Measurements from ENCODE around the gene DARS1.

DARS1 gene

DNA sequence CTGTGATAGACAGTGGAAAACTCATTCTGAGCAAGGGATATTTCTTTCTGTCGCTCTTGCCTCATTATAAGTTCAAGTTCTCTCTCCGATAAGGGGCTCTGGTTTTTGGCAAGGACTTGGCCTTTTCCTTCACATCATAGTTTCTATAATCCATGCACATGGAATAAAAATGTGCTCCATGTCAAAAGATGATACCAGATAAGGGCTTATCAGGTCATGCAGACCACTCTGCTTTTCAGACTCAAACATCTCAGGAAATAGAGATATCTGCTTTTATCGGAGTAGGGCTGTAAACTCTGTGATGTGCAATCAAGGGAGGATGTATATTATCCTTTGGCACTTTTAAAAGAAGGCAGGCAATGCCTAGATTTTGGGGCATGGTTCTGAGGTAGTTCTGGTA lies 45.0 kb upstream of the DARS1 start:
- WGBS (ENCODE audit: extremely low coverage, insufficient coverage, low lambda C conversion rate), result no CpG with 5 or more reads among the region's 3 CpGs
- H3K18ac ChIP-seq (ENCODE audit: low read length), result no peak overlapping the region
- DNase-seq, result no peak

DNA sequence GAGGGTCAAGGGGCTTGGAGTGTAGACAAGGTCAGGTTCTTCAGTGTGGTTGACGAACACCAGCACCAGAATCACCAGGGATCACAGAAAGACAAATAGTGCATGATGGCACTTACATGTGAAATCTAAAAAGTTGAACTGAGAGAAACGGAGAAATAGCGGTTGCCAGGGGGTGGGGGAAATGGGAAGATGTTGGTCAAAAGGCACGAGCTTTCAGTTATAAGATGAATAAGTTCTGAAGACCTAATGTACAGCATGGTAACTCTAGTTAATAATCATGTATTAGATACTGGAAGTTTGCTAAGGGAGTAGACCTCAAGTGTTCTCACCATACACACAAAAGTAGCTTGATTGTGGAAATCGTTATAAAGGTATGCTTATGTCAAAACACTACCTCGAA lies 43.7 kb upstream of the DARS1 start:
- WGBS (ENCODE audit: extremely low coverage, insufficient coverage, low lambda C conversion rate), result no CpG with 5 or more reads among the region's 6 CpGs
- no peak overlapping the region for H3K18ac ChIP-seq (ENCODE audit: low read length)
- DNase-seq, result no peak
- no peaks in the 10 kb centered on the region for H3K79me1 ChIP-seq (ENCODE audit: low read length)
- H3K27me3 ChIP-seq (ENCODE audit: insufficient read depth, low read length, poor library complexity), result no peaks in the 10 kb centered on the region
- H3K4ac ChIP-seq (ENCODE audit: low read depth, low read length), result no peak overlapping the region
- no peak overlapping the region for H3K4me2 ChIP-seq (ENCODE audit: low read length)
- no peak overlapping the region for H2BK120ac ChIP-seq (ENCODE audit: low read depth, low read length)
- H2BK15ac ChIP-seq (replicated peaks; ENCODE audit: low read depth), result no peak overlapping the region
- H3K36me3 ChIP-seq (ENCODE audit: control insufficient read depth, insufficient read depth, low read length), result no peaks in the 10 kb centered on the region
- H3K9ac ChIP-seq (ENCODE audit: low read length), result no peak overlapping the region
- no peak overlapping the region for H3K4me3 ChIP-seq (ENCODE audit: low read length)
- H4K5ac ChIP-seq (ENCODE audit: low read length), result no peak overlapping the region
- no peak overlapping the region for H4K8ac ChIP-seq (ENCODE audit: low read depth, low read length)
- no peak overlapping the region for H3K56ac ChIP-seq (ENCODE audit: low read length)
- peaks cover 3% of the 10 kb centered on the region for H3K4me1 ChIP-seq (ENCODE audit: control insufficient read depth, low read depth, low read length)
- H2BK5ac ChIP-seq (ENCODE audit: low read length), result no peak overlapping the region
- no peak overlapping the region for H2AK5ac ChIP-seq (ENCODE audit: low read length)
- no peak overlapping the region for H3K23ac ChIP-seq (ENCODE audit: low read length)
- no peak overlapping the region for H3K27ac ChIP-seq (ENCODE audit: low read depth, low read length)
- no peaks in the 10 kb centered on the region for H3K79me2 ChIP-seq (ENCODE audit: control insufficient read depth, insufficient read depth, low read length)

More for the DNA sequence above, 45.0 kb upstream of the DARS1 start:
- Histone ChIP-seq H3K56ac (ENCODE audit: low read length) (no peak overlapping the region), H3K9ac (ENCODE audit: low read length) (no peak overlapping the region), H2AK5ac (ENCODE audit: low read length) (no peak overlapping the region), H3K23ac (ENCODE audit: low read length) (no peak overlapping the region), H3K79me1 (ENCODE audit: low read length) (no peaks in the 10 kb centered on the region), H4K8ac (ENCODE audit: low read depth, low read length) (no peak overlapping the region), H2BK15ac (replicated peaks; ENCODE audit: low read depth) (no peak overlapping the region), H3K27me3 (ENCODE audit: insufficient read depth, low read length, poor library complexity) (no peaks in the 10 kb centered on the region), H2BK120ac (ENCODE audit: low read depth, low read length) (no peak overlapping the region), H3K79me2 (ENCODE audit: control insufficient read depth, insufficient read depth, low read length) (no peaks in the 10 kb centered on the region), H3K27ac (ENCODE audit: low read depth, low read length) (no peak overlapping the region), H2BK5ac (ENCODE audit: low read length) (no peak overlapping the region), H3K4me3 (ENCODE audit: low read length) (no peak overlapping the region), H3K4ac (ENCODE audit: low read depth, low read length) (no peak overlapping the region), H4K5ac (ENCODE audit: low read length) (no peak overlapping the region), H3K36me3 (ENCODE audit: control insufficient read depth, insufficient read depth, low read length) (no peaks in the 10 kb centered on the region), H3K4me1 (ENCODE audit: control insufficient read depth, low read depth, low read length) (no peaks in the 10 kb centered on the region), H3K4me2 (ENCODE audit: low read length) (no peak overlapping the region)

DNA sequence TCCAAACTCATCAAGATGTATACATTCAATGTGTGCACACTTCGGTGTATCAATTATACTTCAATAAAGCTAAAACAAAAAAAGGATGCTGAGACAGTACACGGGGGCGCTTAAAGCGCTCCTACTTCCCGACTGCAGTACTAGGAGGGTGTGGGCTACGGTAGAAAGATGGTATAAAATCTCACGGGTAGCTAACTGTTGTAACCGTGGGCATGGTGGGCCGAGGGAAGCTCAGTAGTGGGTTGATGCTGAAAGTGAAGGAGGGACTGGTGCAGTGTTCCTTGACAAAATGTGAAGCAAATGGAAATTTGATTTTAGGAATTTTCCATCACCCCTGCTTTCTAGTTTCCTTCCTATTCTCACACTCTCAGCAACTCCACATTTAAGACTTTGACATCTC lies 42.6 kb upstream of the DARS1 start:
- no peaks in the 10 kb centered on the region for H3K79me2 ChIP-seq (ENCODE audit: control insufficient read depth, insufficient read depth, low read length)
- H3K4me1 ChIP-seq (ENCODE audit: control insufficient read depth, low read depth, low read length), result peaks cover 3% of the 10 kb centered on the region
- H3K18ac ChIP-seq (ENCODE audit: low read length), result no peak overlapping the region
- no peaks in the 10 kb centered on the region for H3K79me1 ChIP-seq (ENCODE audit: low read length)
- H2BK5ac ChIP-seq (ENCODE audit: low read length), result no peak overlapping the region
- no peak for DNase-seq
- no peak overlapping the region for H3K4me3 ChIP-seq (ENCODE audit: low read length)
- no peak overlapping the region for H3K4ac ChIP-seq (ENCODE audit: low read depth, low read length)
- H4K5ac ChIP-seq (ENCODE audit: low read length), result no peak overlapping the region
- no CpG with 5 or more reads among the region's 9 CpGs for WGBS (ENCODE audit: extremely low coverage, insufficient coverage, low lambda C conversion rate)
- no peaks in the 10 kb centered on the region for H3K27me3 ChIP-seq (ENCODE audit: insufficient read depth, low read length, poor library complexity)
- H2AK5ac ChIP-seq (ENCODE audit: low read length), result no peak overlapping the region
- no peak overlapping the region for H3K27ac ChIP-seq (ENCODE audit: low read depth, low read length)
- H2BK15ac ChIP-seq (replicated peaks; ENCODE audit: low read depth), result no peak overlapping the region
- H3K9ac ChIP-seq (ENCODE audit: low read length), result no peak overlapping the region
- no peak overlapping the region for H3K23ac ChIP-seq (ENCODE audit: low read length)
- no peak overlapping the region for H3K56ac ChIP-seq (ENCODE audit: low read length)
- no peak overlapping the region for H3K4me2 ChIP-seq (ENCODE audit: low read length)
- no peak overlapping the region for H2BK120ac ChIP-seq (ENCODE audit: low read depth, low read length)
- no peak overlapping the region for H4K8ac ChIP-seq (ENCODE audit: low read depth, low read length)
- no peaks in the 10 kb centered on the region for H3K36me3 ChIP-seq (ENCODE audit: control insufficient read depth, insufficient read depth, low read length)

DNA sequence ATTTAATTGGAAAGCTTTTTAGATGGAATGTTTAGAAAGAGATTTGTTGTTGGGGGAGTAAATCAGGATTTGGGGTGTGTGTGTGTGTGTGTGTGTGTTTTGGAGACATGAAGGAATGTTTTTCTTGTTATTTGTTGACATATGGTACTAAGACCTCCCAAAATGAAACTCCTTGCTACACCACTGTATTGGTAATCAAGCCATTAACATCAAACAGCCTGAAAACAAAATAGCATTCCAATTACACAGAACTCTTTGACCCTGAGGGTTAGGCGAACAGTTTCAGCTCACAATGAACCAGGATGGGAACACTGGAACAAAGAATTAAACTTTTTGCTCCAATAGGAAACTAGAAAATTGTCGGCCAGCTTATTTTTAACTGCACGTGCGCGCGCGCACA lies 41.7 kb upstream of the DARS1 start:
- no peak overlapping the region for H3K4me2 ChIP-seq (ENCODE audit: low read length)
- no peak overlapping the region for H3K23ac ChIP-seq (ENCODE audit: low read length)
- H4K5ac ChIP-seq (ENCODE audit: low read length), result no peak overlapping the region
- no peak overlapping the region for H2BK120ac ChIP-seq (ENCODE audit: low read depth, low read length)
- no peaks in the 10 kb centered on the region for H3K79me1 ChIP-seq (ENCODE audit: low read length)
- H3K4ac ChIP-seq (ENCODE audit: low read depth, low read length), result no peak overlapping the region
- H3K36me3 ChIP-seq (ENCODE audit: control insufficient read depth, insufficient read depth, low read length), result no peaks in the 10 kb centered on the region
- H4K8ac ChIP-seq (ENCODE audit: low read depth, low read length), result no peak overlapping the region
- no peak overlapping the region for H3K9ac ChIP-seq (ENCODE audit: low read length)
- no peak overlapping the region for H3K27ac ChIP-seq (ENCODE audit: low read depth, low read length)
- no CpG with 5 or more reads among the region's 7 CpGs for WGBS (ENCODE audit: extremely low coverage, insufficient coverage, low lambda C conversion rate)
- H3K18ac ChIP-seq (ENCODE audit: low read length), result no peak overlapping the region
- H3K27me3 ChIP-seq (ENCODE audit: insufficient read depth, low read length, poor library complexity), result no peaks in the 10 kb centered on the region
- no peak overlapping the region for H3K4me3 ChIP-seq (ENCODE audit: low read length)
- H3K56ac ChIP-seq (ENCODE audit: low read length), result no peak overlapping the region
- DNase-seq, result no peak
- no peak overlapping the region for H2AK5ac ChIP-seq (ENCODE audit: low read length)
- H3K4me1 ChIP-seq (ENCODE audit: control insufficient read depth, low read depth, low read length), result peaks cover 3% of the 10 kb centered on the region
- H2BK15ac ChIP-seq (replicated peaks; ENCODE audit: low read depth), result no peak overlapping the region
- H3K79me2 ChIP-seq (ENCODE audit: control insufficient read depth, insufficient read depth, low read length), result no peaks in the 10 kb centered on the region
- no peak overlapping the region for H2BK5ac ChIP-seq (ENCODE audit: low read length)

DNA sequence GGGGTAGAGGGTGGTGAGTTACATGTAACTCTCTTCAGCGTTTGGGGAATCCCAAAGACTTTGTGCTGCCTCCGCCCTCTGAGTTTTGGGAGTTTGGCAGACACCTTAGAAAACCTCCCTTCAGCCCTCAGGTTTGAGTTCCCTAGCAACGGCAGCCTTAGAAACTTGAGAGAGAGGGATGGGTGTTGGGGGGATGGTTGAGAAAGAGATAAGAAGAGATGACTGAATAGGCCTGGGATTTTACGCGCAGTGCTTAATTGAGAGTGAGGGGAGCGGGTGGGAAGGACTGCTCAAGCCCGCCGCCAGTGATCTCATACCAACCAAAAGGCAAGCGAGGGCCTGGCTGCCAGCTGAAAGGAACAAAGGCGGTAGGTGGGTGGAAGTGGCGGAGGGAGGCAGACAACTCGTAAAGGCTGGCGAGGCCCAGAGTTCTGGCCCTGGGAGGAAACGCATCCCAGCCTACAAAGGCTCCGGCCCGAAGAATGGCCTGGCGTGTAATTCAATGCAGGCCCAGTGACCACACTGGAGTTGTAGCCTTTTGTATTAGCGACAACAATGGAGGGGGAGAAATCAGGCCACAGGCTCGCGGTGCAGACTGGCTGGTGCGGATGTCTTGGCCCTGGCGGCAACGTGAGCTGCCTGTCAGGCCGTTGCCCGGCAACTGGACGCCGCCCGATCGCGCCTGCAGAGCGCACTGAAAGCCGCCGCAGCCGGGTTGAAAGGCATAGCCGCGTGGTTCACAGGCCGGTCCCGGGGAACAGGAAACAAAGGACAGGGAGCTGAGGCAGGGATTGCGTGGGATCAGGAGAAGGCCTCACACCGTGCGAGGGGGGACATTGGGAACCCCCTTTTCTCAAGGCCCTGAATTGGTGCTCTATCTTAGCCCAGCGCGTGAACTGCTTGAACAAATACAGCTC lies 39.9 kb upstream of the DARS1 start:
- peaks cover 3% of the 10 kb centered on the region for H3K4me1 ChIP-seq (ENCODE audit: control insufficient read depth, low read depth, low read length)
- H2BK120ac ChIP-seq (ENCODE audit: low read depth, low read length), result no peak overlapping the region
- peak overlapping the region; percentile 62 for H3K9ac ChIP-seq (ENCODE audit: low read length)
- no peaks in the 10 kb centered on the region for H3K79me2 ChIP-seq (ENCODE audit: control insufficient read depth, insufficient read depth, low read length)
- no peak overlapping the region for H3K18ac ChIP-seq (ENCODE audit: low read length)
- DNase-seq, result peak; percentile 99
- no peaks in the 10 kb centered on the region for H3K36me3 ChIP-seq (ENCODE audit: control insufficient read depth, insufficient read depth, low read length)
- H2BK5ac ChIP-seq (ENCODE audit: low read length), result no peak overlapping the region
- H3K4me3 ChIP-seq (ENCODE audit: low read length), result peak overlapping the region; percentile 23
- no peaks in the 10 kb centered on the region for H3K27me3 ChIP-seq (ENCODE audit: insufficient read depth, low read length, poor library complexity)
- H2BK15ac ChIP-seq (replicated peaks; ENCODE audit: low read depth), result no peak overlapping the region
- no peak overlapping the region for H4K5ac ChIP-seq (ENCODE audit: low read length)
- H3K56ac ChIP-seq (ENCODE audit: low read length), result peak overlapping the region; percentile 89
- no CpG with 5 or more reads among the region's 43 CpGs for WGBS (ENCODE audit: extremely low coverage, insufficient coverage, low lambda C conversion rate)
- H3K79me1 ChIP-seq (ENCODE audit: low read length), result no peaks in the 10 kb centered on the region
- peak overlapping the region; percentile 27 for H3K27ac ChIP-seq (ENCODE audit: low read depth, low read length)
- no peak overlapping the region for H2AK5ac ChIP-seq (ENCODE audit: low read length)
- no peak overlapping the region for H3K4ac ChIP-seq (ENCODE audit: low read depth, low read length)
- H4K8ac ChIP-seq (ENCODE audit: low read depth, low read length), result no peak overlapping the region
- no peak overlapping the region for H3K23ac ChIP-seq (ENCODE audit: low read length)
- H3K4me2 ChIP-seq (ENCODE audit: low read length), result peak overlapping the region; percentile 75
